MM.1S (cell line): ENCODE results near the gene CBX5.

Experiments
- DNase-seq: peaks from one replicate; pipeline ENCODE4 v3.0.0-alpha.2; 2015
- H2AFZ ChIP-seq: fragments of 300-600 bp; sonication (generic); 2 replicates; pipeline ENCODE4 v1.6.0; 2016; ENCODE audit warnings: antibody characterized with exemption, low read length
- H3F3A ChIP-seq: fragments of 300-600 bp; sonication (generic); 2 replicates; pipeline ENCODE4 v1.6.1; 2016; ENCODE audit warnings: mild to moderate bottlenecking, antibody characterized with exemption, low read length, moderate library complexity, mixed read lengths; ENCODE audit not compliant: insufficient read depth
- H3K27ac ChIP-seq: fragments of 300-600 bp; sonication (generic); 2 replicates; pipeline ENCODE4 v1.5.1; 2016; ENCODE audit warnings: mild to moderate bottlenecking, low read length
- H3K27me3 ChIP-seq: fragments of 300-600 bp; sonication (generic); replicated peaks from 2 replicates; pipeline ENCODE4 v1.6.0; 2016; ENCODE audit warnings: low read length; ENCODE audit not compliant: insufficient read depth
- H3K36me3 ChIP-seq: fragments of 300-600 bp; sonication (generic); replicated peaks from 2 replicates; pipeline ENCODE4 v1.6.1; 2016; ENCODE audit warnings: mild to moderate bottlenecking, low read length, mixed read lengths; ENCODE audit not compliant: insufficient read depth
- H3K4me1 ChIP-seq: fragments of 300-600 bp; sonication (generic); 2 replicates; pipeline ENCODE4 v1.6.1; 2016; ENCODE audit warnings: low read length, mixed read lengths
- H3K4me2 ChIP-seq: fragments of 300-600 bp; sonication (generic); 2 replicates; pipeline ENCODE4 v1.6.0; 2016; ENCODE audit warnings: low read depth, low read length
- H3K4me3 ChIP-seq: fragments of 300-600 bp; sonication (generic); 2 replicates; pipeline ENCODE4 v1.5.1; 2016; ENCODE audit warnings: low read length, mixed read lengths
- H3K79me2 ChIP-seq: fragments of 300-600 bp; sonication (generic); 2 replicates; pipeline ENCODE4 v1.6.1; 2016; ENCODE audit warnings: mixed run types, low read length, mixed read lengths
- H3K9ac ChIP-seq: fragments of 300-600 bp; sonication (generic); 2 replicates; pipeline ENCODE4 v1.6.1; 2016; ENCODE audit warnings: low read length, mixed read lengths
- H3K9me2 ChIP-seq: fragments of 300-600 bp; sonication (generic); replicated peaks from 2 replicates; pipeline ENCODE4 v1.6.1; 2016; ENCODE audit warnings: mild to moderate bottlenecking, low read length, mixed read lengths; ENCODE audit not compliant: insufficient read depth
- H3K9me3 ChIP-seq: fragments of 300-600 bp; sonication (generic); replicated peaks from 2 replicates; pipeline ENCODE4 v1.6.1; 2016; ENCODE audit warnings: mild to moderate bottlenecking, low read length, mixed read lengths; ENCODE audit not compliant: insufficient read depth
- H4K20me1 ChIP-seq: fragments of 300-600 bp; sonication (generic); 2 replicates; pipeline ENCODE4 v1.6.1; 2016; ENCODE audit warnings: mild to moderate bottlenecking, low read length, moderate library complexity, mixed read lengths; ENCODE audit not compliant: insufficient read depth
- EZH2 ChIP-seq: fragments of 300-600 bp; sonication (generic); optimal IDR thresholded peaks from 2 replicates; pipeline ENCODE3; 2017; ENCODE audit warnings: low read depth, mild to moderate bottlenecking, antibody characterized with exemption, low read length, mixed read lengths
- EZH2phosphoT487 ChIP-seq: fragments of 300-600 bp; sonication (generic); IDR thresholded peaks from 2 replicates; pipeline ENCODE4 v1.6.1; 2018; ENCODE audit warnings: antibody characterized with exemption, low read length
- TF ChIP-seq, protein P1 (sequence below): fragments of 300-600 bp; sonication (generic); IDR thresholded peaks from 2 replicates; pipeline ENCODE4 v1.5.1; 2016; ENCODE audit warnings: antibody characterized with exemption, low read length, mixed read lengths

Gene CBX5

DNA sequence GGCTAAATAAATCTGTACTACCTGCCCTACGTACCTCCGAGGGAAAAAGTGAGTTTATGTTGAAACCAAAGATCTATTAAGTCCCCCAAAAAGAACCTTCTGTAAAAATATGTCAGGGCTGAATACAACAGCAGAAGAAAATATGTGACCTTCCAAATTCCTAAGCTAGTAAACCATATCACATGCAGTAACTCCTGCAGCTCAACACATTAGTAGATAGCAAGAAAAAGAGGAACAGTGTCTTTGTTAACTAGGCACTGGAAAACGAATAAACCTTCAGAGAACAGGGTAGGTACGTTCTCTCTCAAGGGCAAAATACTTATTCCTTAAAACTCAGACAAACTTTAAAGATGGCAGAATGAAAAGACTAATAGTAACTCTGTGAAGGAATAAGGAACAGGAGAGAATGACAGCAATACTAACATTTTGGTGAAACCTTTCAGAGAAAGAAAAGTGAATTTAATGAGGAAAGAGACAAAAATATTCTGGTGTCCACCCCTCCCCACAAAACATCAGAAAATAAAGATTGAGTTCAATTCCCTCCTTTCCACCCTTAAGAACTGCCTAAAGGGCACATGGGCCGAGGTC is 18.0 kb downstream of the CBX5 start:
- Histone ChIP-seq H3K4me3 (no peak overlapping the region), H3K27me3 (no peaks in the 10 kb centered on the region), H3F3A (no peaks in the 10 kb centered on the region), H3K9me3 (no peaks in the 10 kb centered on the region), H2AFZ (no peak overlapping the region), H4K20me1 (no peaks in the 10 kb centered on the region), H3K9me2 (no peaks in the 10 kb centered on the region), H3K79me2 (peaks cover 55% of the 10 kb centered on the region), H3K4me1 (peaks cover 6% of the 10 kb centered on the region; the same call in 1 of the 2 replicates), H3K4me2 (no peak overlapping the region), H3K36me3 (peaks cover 6% of the 10 kb centered on the region; the same call in 1 of the 2 replicates), H3K27ac (no peak overlapping the region), H3K9ac (no peak overlapping the region)
- DNase-seq, result no peak
- TF ChIP-seq EZH2, result no peak
- TF ChIP-seq, protein P1, sequence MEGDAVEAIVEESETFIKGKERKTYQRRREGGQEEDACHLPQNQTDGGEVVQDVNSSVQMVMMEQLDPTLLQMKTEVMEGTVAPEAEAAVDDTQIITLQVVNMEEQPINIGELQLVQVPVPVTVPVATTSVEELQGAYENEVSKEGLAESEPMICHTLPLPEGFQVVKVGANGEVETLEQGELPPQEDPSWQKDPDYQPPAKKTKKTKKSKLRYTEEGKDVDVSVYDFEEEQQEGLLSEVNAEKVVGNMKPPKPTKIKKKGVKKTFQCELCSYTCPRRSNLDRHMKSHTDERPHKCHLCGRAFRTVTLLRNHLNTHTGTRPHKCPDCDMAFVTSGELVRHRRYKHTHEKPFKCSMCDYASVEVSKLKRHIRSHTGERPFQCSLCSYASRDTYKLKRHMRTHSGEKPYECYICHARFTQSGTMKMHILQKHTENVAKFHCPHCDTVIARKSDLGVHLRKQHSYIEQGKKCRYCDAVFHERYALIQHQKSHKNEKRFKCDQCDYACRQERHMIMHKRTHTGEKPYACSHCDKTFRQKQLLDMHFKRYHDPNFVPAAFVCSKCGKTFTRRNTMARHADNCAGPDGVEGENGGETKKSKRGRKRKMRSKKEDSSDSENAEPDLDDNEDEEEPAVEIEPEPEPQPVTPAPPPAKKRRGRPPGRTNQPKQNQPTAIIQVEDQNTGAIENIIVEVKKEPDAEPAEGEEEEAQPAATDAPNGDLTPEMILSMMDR, result no peak
- no peak for TF ChIP-seq EZH2phosphoT487

DNA sequence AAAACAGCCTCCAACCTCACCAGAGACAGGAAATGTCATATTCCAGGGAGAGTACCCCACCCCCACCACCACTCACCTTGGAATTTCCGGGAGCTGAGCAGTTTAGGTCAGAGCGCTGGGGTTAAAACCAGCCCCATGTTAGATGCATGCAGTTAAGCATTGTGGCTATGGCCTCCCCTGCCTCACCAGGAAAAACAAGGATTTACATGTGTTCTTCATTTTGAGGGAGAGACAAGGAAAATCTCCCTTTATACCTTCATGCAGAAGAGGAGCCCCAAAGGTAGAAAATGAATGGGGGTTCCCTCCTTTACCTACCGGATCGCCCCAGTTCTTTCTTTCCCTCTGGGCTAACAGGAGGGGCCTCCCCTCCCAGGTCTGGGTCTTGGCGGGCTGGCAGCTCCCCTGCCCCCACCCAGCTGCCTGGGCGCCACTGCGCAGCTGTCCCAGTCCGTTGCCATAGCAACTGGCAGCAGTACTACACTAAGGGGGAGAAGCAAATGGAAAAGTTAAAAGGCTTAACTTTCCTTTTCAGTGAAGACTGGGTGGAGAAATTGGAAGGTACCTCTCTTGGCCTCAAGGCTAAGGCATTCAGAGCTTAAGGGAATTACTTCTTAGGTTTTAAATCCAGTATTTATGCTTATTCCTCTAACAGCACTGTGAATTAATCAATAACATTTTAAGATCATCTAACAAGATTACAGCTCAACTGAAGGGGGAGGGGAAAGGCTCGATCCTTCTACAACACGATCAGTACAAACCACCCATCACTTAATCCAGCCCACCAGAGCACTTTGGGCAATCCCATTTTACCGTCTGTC is 20.5 kb downstream of the CBX5 start:
- H3K4me1 ChIP-seq, result peaks cover 6% of the 10 kb centered on the region; the same call in 1 of the 2 replicates

DNA sequence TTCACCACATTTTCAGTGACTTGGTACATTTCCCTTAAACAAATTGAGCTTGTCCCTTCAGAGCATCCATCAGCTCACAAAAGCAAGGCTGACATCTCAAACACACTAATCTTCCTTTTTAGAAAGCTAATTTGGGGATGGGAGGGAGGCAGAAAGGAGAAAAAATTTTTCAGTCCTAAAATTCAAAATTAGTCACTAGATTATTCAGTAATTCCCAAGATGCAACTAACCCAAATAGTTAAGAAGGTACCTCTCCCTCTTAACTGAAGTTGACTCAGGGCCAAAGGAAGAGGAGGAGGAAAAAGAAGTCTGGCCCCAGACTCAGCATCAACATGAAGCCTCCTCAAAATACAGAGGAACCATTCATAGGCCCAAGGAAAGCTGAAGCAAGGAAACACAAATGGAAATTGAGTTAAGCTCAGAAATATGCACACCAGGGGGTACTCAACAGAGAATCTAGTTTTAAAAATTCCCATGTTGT is 21.7 kb downstream of the CBX5 start:
- Histone ChIP-seq H3K4me3 (no peak overlapping the region), H4K20me1 (no peaks in the 10 kb centered on the region), H3K9me2 (no peaks in the 10 kb centered on the region), H3F3A (no peaks in the 10 kb centered on the region), H3K79me2 (peaks cover 50% of the 10 kb centered on the region), H3K27ac (no peak overlapping the region), H3K9me3 (no peaks in the 10 kb centered on the region), H3K27me3 (no peaks in the 10 kb centered on the region), H3K36me3 (peaks cover 11% of the 10 kb centered on the region; the same call in 1 of the 2 replicates), H3K4me1 (peaks cover 6% of the 10 kb centered on the region; the same call in 1 of the 2 replicates), H2AFZ (no peak overlapping the region), H3K9ac (no peak overlapping the region), H3K4me2 (no peak overlapping the region)
- no peak for TF ChIP-seq EZH2phosphoT487
- no peak for TF ChIP-seq EZH2
- TF ChIP-seq, protein P1, result no peak
- DNase-seq, result no peak

More for the DNA sequence above, 20.5 kb downstream of the CBX5 start:
- no peak for DNase-seq
- Histone ChIP-seq H3K9me2 (no peaks in the 10 kb centered on the region), H3K4me2 (no peak overlapping the region; the same call in 1 of the 2 replicates), H3K9ac (no peak overlapping the region), H2AFZ (no peak overlapping the region), H3K36me3 (peaks cover 11% of the 10 kb centered on the region; the same call in 1 of the 2 replicates), H3K27ac (no peak overlapping the region), H3K9me3 (no peaks in the 10 kb centered on the region), H3K27me3 (no peaks in the 10 kb centered on the region), H3K4me3 (no peak overlapping the region), H3K79me2 (peaks cover 53% of the 10 kb centered on the region), H4K20me1 (no peaks in the 10 kb centered on the region), H3F3A (no peaks in the 10 kb centered on the region)
- TF ChIP-seq, protein P1, result no peak
- TF ChIP-seq EZH2phosphoT487 (no peak), EZH2 (no peak)
